CD4-positive, alpha-beta memory T cell (primary cell): ENCODE results near the gene PLCH2. TPM values are rescaled to one million over a fixed set of nuclear protein-coding genes. Genes with fewer than 3 reads are reported as not detected.
"Not testable (repeated sequence)": the region's sequence is repeated elsewhere in the genome, so short reads cannot be mapped to it uniquely, and the experiment has no call there.

Experiments used
- CTCF ChIA-PET: fragments of 350-600 bp; sonication (Branson Sonifier 250); formaldehyde crosslinking; loops from one replicate; lab custom pipeline; 2021; ENCODE audit warnings: inconsistent platforms; ENCODE audit not compliant: partially characterized antibody; lab: Charles Lee
- POLR2A ChIA-PET: fragments of 350-600 bp; sonication (Branson Sonifier 250); formaldehyde crosslinking; loops from one replicate; lab custom pipeline; 2021; ENCODE audit not compliant: partially characterized antibody; lab: Charles Lee
- DNase-seq, 5 donors: peaks; one replicate each; pipeline versions ENCODE4 v3.0.0 to v3.0.0-alpha.2; 2020 to 2022; ENCODE audit warnings: mixed read lengths in 1 of 5
- H3K27ac ChIP-seq: one replicate; pipeline ENCODE4 v1.7.0; 2013; ENCODE audit warnings: low read depth, low read length
- H3K27me3 ChIP-seq: 2 replicates; pipeline ENCODE4 v1.7.0; 2013; ENCODE audit warnings: mild to moderate bottlenecking, low read length, moderate library complexity; ENCODE audit not compliant: insufficient read depth
- H3K36me3 ChIP-seq: 2 replicates; pipeline ENCODE4 v1.7.0; 2013; ENCODE audit warnings: mild to moderate bottlenecking, low read length, moderate library complexity; ENCODE audit not compliant: insufficient read depth
- H3K4me1 ChIP-seq: 2 replicates; pipeline ENCODE4 v1.7.0; 2013; ENCODE audit warnings: mild to moderate bottlenecking, low read length, moderate library complexity; ENCODE audit not compliant: insufficient read depth
- H3K4me3 ChIP-seq, 2 donors: one replicate each; pipeline ENCODE4 v1.7.0; 2013; ENCODE audit warnings: low read length in 2 of 2, mild to moderate bottlenecking in 1 of 2
- H3K9me3 ChIP-seq, 2 donors: one replicate each; pipeline ENCODE4 v1.7.0; 2013; ENCODE audit warnings: low read length in 2 of 2, control low read depth in 1 of 2; ENCODE audit not compliant: control insufficient read depth in 1 of 2
- H3K27ac Mint-ChIP-seq, 7 donors: one replicate each; pipeline ENCODE4 v1.8.0; 2020 to 2021; ENCODE audit warnings: mixed read lengths in 7 of 7, mild to moderate bottlenecking in 6 of 7, inconsistent platforms in 3 of 7, moderate library complexity in 3 of 7
- H3K27me3 Mint-ChIP-seq, 2 donors: one replicate each; pipeline ENCODE4 v1.8.0; 2020 to 2021; ENCODE audit warnings: mixed read lengths in 2 of 2
- H3K36me3 Mint-ChIP-seq, 2 donors: one replicate each; pipeline ENCODE4 v1.8.0; 2020 to 2021; ENCODE audit warnings: mixed read lengths in 2 of 2, inconsistent platforms in 1 of 2, mild to moderate bottlenecking in 1 of 2
- H3K4me1 Mint-ChIP-seq, 4 donors: one replicate each; pipeline ENCODE4 v1.8.0; 2020 to 2021; ENCODE audit warnings: mixed read lengths in 4 of 4, mild to moderate bottlenecking in 1 of 4
- H3K4me3 Mint-ChIP-seq, 8 donors: one replicate each; pipeline ENCODE4 v1.8.0; 2020 to 2021; ENCODE audit warnings: mixed read lengths in 8 of 8, mild to moderate bottlenecking in 7 of 8, moderate library complexity in 6 of 8, inconsistent platforms in 3 of 8
- H3K9me3 Mint-ChIP-seq, 8 donors: one replicate each; pipeline ENCODE4 v1.8.0; 2020 to 2021; ENCODE audit warnings: mixed read lengths in 8 of 8, mild to moderate bottlenecking in 5 of 8, inconsistent platforms in 3 of 8, moderate library complexity in 1 of 8
- intact Hi-C: fragments of 100-400 bp; cut with micrococcal nuclease; formaldehyde crosslinking; loops from one replicate; pipeline ENCODE4 v1.15.1; 2023
- polyA plus RNA-seq, 2 donors: library from polyadenylated mRNA; unstranded; fragments of 300-500 nt; fragmentation: Illumina TruSeq; gene quantifications; one replicate each; pipeline ENCODE4 v1.2.3, GENCODE V29; 2021
- total RNA-seq, 2 experiments: library from RNA; stranded (reverse); gene quantifications; one replicate each; pipeline ENCODE4 v1.2.3, GENCODE V29; 2021

Gene PLCH2
- total and polyA plus RNA-seq, 4 experiments from 2014 or later, result 2.0 to 31.6 (median 26.6) TPM; not detected in 1

GRCh38 chr1:2435746-2436355, 40.2 kb upstream of the PLCH2 start:
- Histone ChIP-seq H3K27ac (no peak overlapping the region), H3K4me3 (no peak overlapping the region), H3K36me3 (no peaks in the 10 kb centered on the region), H3K27me3 (no peaks in the 10 kb centered on the region), H3K4me1 (no peaks in the 10 kb centered on the region), H3K9me3 (no peaks in the 10 kb centered on the region)
- H3K27ac Mint-ChIP-seq, result no peak overlapping the region
- peaks cover 0 to 2% (median 0%) of the 10 kb centered on the region in 8 donors for H3K9me3 Mint-ChIP-seq
- POLR2A ChIA-PET, result no interaction called here
- intact Hi-C loops, result no loop called here
- H3K4me3 Mint-ChIP-seq, result no peak overlapping the region
- CTCF ChIA-PET, result no interaction called here
- DNase-seq, result no peak
- H3K27me3 Mint-ChIP-seq, result no peaks in the 10 kb centered on the region
- H3K4me1 Mint-ChIP-seq, result peaks cover 0 to 5% (median 1%) of the 10 kb centered on the region in 4 donors
- no peaks in the 10 kb centered on the region for H3K36me3 Mint-ChIP-seq

GRCh38 chr1:2436876-2437275, 39.2 kb upstream of the PLCH2 start:
- peaks cover 0 to 2% (median 0%) of the 10 kb centered on the region in 8 donors for H3K9me3 Mint-ChIP-seq
- H3K27ac ChIP-seq, result no peak overlapping the region
- no peaks in the 10 kb centered on the region for H3K9me3 ChIP-seq
- H3K4me1 Mint-ChIP-seq, result peaks cover 0 to 5% (median 1%) of the 10 kb centered on the region in 4 donors
- H3K27me3 Mint-ChIP-seq, result no peaks in the 10 kb centered on the region
- POLR2A ChIA-PET, result no interaction called here
- no peak overlapping the region for H3K4me3 ChIP-seq
- no peak overlapping the region for H3K4me3 Mint-ChIP-seq
- H3K27me3 ChIP-seq, result no peaks in the 10 kb centered on the region
- no peak for DNase-seq
- CTCF ChIA-PET, result no interaction called here
- H3K36me3 ChIP-seq, result no peaks in the 10 kb centered on the region
- no peaks in the 10 kb centered on the region for H3K36me3 Mint-ChIP-seq
- no peaks in the 10 kb centered on the region for H3K4me1 ChIP-seq
- H3K27ac Mint-ChIP-seq, result no peak overlapping the region
- intact Hi-C loops, result no loop called here

DNA sequence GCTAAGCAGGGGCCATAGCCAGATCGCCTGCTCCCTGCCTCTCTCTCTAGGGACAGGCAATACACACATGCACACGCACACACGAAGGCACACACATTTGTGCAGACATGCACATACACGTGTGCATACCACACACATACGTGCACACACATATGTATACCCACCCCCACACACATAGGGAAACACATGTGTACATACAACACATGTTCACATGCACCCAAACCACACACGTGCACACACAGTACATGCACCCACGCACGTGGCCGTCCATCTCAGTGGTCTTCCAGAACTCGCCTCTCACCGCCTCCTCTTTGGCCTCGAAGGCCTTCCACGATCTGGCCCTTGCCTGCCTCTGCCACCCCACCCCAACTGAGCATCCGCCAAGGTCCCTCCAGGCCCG, 38.5 kb upstream of the PLCH2 start:
- Mint-ChIP-seq H3K4me3 (no peak overlapping the region), H3K27me3 (no peaks in the 10 kb centered on the region), H3K27ac (peak overlapping the region in 4 of 7 donors; percentile 1 to 53 (median 14)), H3K4me1 (peaks cover 0 to 5% (median 1%) of the 10 kb centered on the region in 4 donors), H3K36me3 (no peaks in the 10 kb centered on the region), H3K9me3 (peaks cover 0 to 2% (median 0%) of the 10 kb centered on the region in 8 donors)
- ChIA-PET POLR2A (no interaction called here), CTCF (no interaction called here)
- H3K27me3 ChIP-seq, result peaks cover under 1% of the 10 kb centered on the region
- H3K36me3 ChIP-seq, result no peaks in the 10 kb centered on the region
- intact Hi-C loops, result no loop called here
- no peak overlapping the region for H3K27ac ChIP-seq
- H3K9me3 ChIP-seq, result no peaks in the 10 kb centered on the region
- no peak for DNase-seq
- H3K4me1 ChIP-seq, result no peaks in the 10 kb centered on the region
- H3K4me3 ChIP-seq, result no peak overlapping the region

GRCh38 chr1:2438038-2438437, 38.1 kb upstream of the PLCH2 start:
- DNase-seq, result no peak
- Mint-ChIP-seq H3K36me3 (no peaks in the 10 kb centered on the region), H3K4me3 (no peak overlapping the region), H3K4me1 (peaks cover 0 to 5% (median 1%) of the 10 kb centered on the region in 4 donors), H3K27me3 (peaks cover 0 to 2% of the 10 kb centered on the region in 2 donors), H3K9me3 (peaks cover 0 to 2% (median 0%) of the 10 kb centered on the region in 8 donors), H3K27ac (peak overlapping the region in 1 of 7 donors; percentile 53)
- Histone ChIP-seq H3K27me3 (peaks cover 5% of the 10 kb centered on the region), H3K4me3 (no peak overlapping the region), H3K27ac (no peak overlapping the region), H3K9me3 (no peaks in the 10 kb centered on the region), H3K4me1 (no peaks in the 10 kb centered on the region), H3K36me3 (no peaks in the 10 kb centered on the region)
- ChIA-PET CTCF (no interaction called here), POLR2A (no interaction called here)
- intact Hi-C loops, result no loop called here

GRCh38 chr1:2438641-2439040, 37.4 kb upstream of the PLCH2 start:
- Mint-ChIP-seq H3K4me1 (peaks cover 0 to 5% (median 1%) of the 10 kb centered on the region in 4 donors), H3K27me3 (peaks cover 0 to 2% of the 10 kb centered on the region in 2 donors), H3K9me3 (peaks cover 0 to 2% (median 0%) of the 10 kb centered on the region in 8 donors), H3K36me3 (no peaks in the 10 kb centered on the region), H3K27ac (no peak overlapping the region), H3K4me3 (no peak overlapping the region)
- ChIA-PET POLR2A (no interaction called here), CTCF (no interaction called here)
- Histone ChIP-seq H3K4me1 (no peaks in the 10 kb centered on the region), H3K9me3 (no peaks in the 10 kb centered on the region), H3K27ac (no peak overlapping the region), H3K36me3 (no peaks in the 10 kb centered on the region), H3K4me3 (no peak overlapping the region), H3K27me3 (peaks cover 5% of the 10 kb centered on the region)
- no peak for DNase-seq
- intact Hi-C loops, result no loop called here

- Mint-ChIP-seq H3K4me1 (peaks cover 0 to 5% (median 1%) of the 10 kb centered on the region in 4 donors), H3K4me3 (no peak overlapping the region), H3K9me3 (peaks cover 0 to 2% (median 0%) of the 10 kb centered on the region in 8 donors), H3K36me3 (no peaks in the 10 kb centered on the region), H3K27ac (peak overlapping the region in 1 of 7 donors; percentile 10), H3K27me3 (peaks cover 0 to 2% of the 10 kb centered on the region in 2 donors)
- ChIA-PET CTCF (no interaction called here), POLR2A (no interaction called here)
- no peak overlapping the region for H3K4me3 ChIP-seq
- peaks cover 5% of the 10 kb centered on the region for H3K4me1 ChIP-seq
- no peak for DNase-seq
- no peak overlapping the region for H3K27ac ChIP-seq
- peaks cover 5% of the 10 kb centered on the region for H3K27me3 ChIP-seq
- H3K36me3 ChIP-seq, result no peaks in the 10 kb centered on the region
- no peaks in the 10 kb centered on the region for H3K9me3 ChIP-seq
- intact Hi-C loops, result no loop called here
These were observed 36.7 kb upstream of the PLCH2 start for GRCh38 chr1:2439369-2439768.

GRCh38 chr1:2440346-2440745, 35.7 kb upstream of the PLCH2 start:
- intact Hi-C loops, H3K27ac ChIP-seq, H3K9me3 ChIP-seq, H3K27ac Mint-ChIP-seq, H3K36me3 Mint-ChIP-seq, H3K4me3 ChIP-seq, H3K4me1 Mint-ChIP-seq, H3K27me3 Mint-ChIP-seq, H3K9me3 Mint-ChIP-seq, H3K36me3 ChIP-seq, CTCF ChIA-PET, H3K4me1 ChIP-seq, H3K4me3 Mint-ChIP-seq, H3K27me3 ChIP-seq, POLR2A ChIA-PET, DNase-seq: not testable (repeated sequence)
